ENCODE results near the gene KCNH1.

GRCh38 chr1:210692796-210693195, 441.2 kb downstream of the KCNH1 start:
- no peak for TF ChIP-seq CTCF (IDR thresholded peaks at IDR 0.05)
- no peak for TF ChIP-seq E2F5 (CRISPR knock-in tag; IDR thresholded peaks at IDR 0.05)
- no peak for TF ChIP-seq ZNF396 (CRISPR knock-in tag; IDR thresholded peaks at IDR 0.05; ENCODE audit: borderline replicate concordance)
- TF ChIP-seq NR1H2 (CRISPR knock-in tag; IDR thresholded peaks at IDR 0.05), result no peak
- TF ChIP-seq MXD4 (CRISPR knock-in tag; IDR thresholded peaks at IDR 0.05; ENCODE audit: borderline replicate concordance), result no peak
- no peak for TF ChIP-seq ZNF232 (CRISPR knock-in tag; IDR thresholded peaks at IDR 0.05)
- TF ChIP-seq NR2C2 (CRISPR knock-in tag; IDR thresholded peaks at IDR 0.05), result no peak
- no peak for TF ChIP-seq JUN (CRISPR knock-in tag; IDR thresholded peaks at IDR 0.05)
- no peak for TF ChIP-seq CREB1 (CRISPR knock-in tag; IDR thresholded peaks at IDR 0.05)
- no peak for TF ChIP-seq OVOL2 (CRISPR knock-in tag; IDR thresholded peaks at IDR 0.05; ENCODE audit: borderline replicate concordance)
